ENCODE measurements around the gene DLG1.

Gene DLG1

GRCh38 chr3:197008436-197009209 lies 289.8 kb downstream of the DLG1 start:
- DNase-seq = no peak

- no peak for DNase-seq
Measured at GRCh38 chr3:197007953-197008352, 290.5 kb downstream of the DLG1 start.

GRCh38 chr3:197007296-197007940 lies 291.0 kb downstream of the DLG1 start:
- no peak for DNase-seq

- DNase-seq = no peak
Measured at GRCh38 chr3:197006860-197007259, 291.6 kb downstream of the DLG1 start.

GRCh38 chr3:197006446-197006845 lies 292.0 kb downstream of the DLG1 start:
- no peak for DNase-seq

GRCh38 chr3:197003461-197004385 lies 294.7 kb downstream of the DLG1 start:
- no peak for DNase-seq

- peak; percentile 32 for DNase-seq
Measured at GRCh38 chr3:197002701-197003454, 295.5 kb downstream of the DLG1 start.

GRCh38 chr3:197001972-197002700 lies 296.3 kb downstream of the DLG1 start:
- DNase-seq = no peak

- no peak for DNase-seq
Measured at GRCh38 chr3:197001106-197001971, 297.1 kb downstream of the DLG1 start.

- DNase-seq = no peak
Measured at GRCh38 chr3:197000211-197000610, 298.2 kb downstream of the DLG1 start.

- DNase-seq = no peak
Measured at GRCh38 chr3:196998966-196999760, 299.2 kb downstream of the DLG1 start.

- DNase-seq = no peak
Measured at GRCh38 chr3:196997311-196997710, 301.1 kb downstream of the DLG1 start.

- no peak for DNase-seq
Measured at GRCh38 chr3:196996454-196997265, 301.8 kb downstream of the DLG1 start.

- DNase-seq = no peak
Measured at GRCh38 chr3:196995646-196996355, 302.6 kb downstream of the DLG1 start.

- no peak for DNase-seq
Measured at GRCh38 chr3:196995027-196995426, 303.4 kb downstream of the DLG1 start.

- no peak for DNase-seq
Measured at GRCh38 chr3:196994056-196994455, 304.4 kb downstream of the DLG1 start.

Data from NCI-H446 treated with DMSO at 0.1 percent for 48 hours (cell line).